ENCODE data around the gene ANLN. TPM values are rescaled to one million over a fixed set of nuclear protein-coding genes. Genes with fewer than 3 reads are reported as not detected.
A peak's percentile ranks its signal among the peaks of the same experiment; 100 is the strongest.

Gene ANLN
- total and polyA plus RNA-seq, 2 donors (not counting 3 experiments of a cell fraction or from before 2014, with no cell fraction given): 28.5 to 119 TPM

- Histone ChIP-seq H3K4me3 (replicated peaks in 1 of 3; ENCODE audit: insufficient read depth in 1 of 3, low read depth in 1 of 3, low read length in 3 of 3) (no peak overlapping the region), H3K27me3 (ENCODE audit: control insufficient read depth in 2 of 2, insufficient read depth in 2 of 2, low read length in 2 of 2) (no peaks in the 10 kb centered on the region), H3K9me3 (replicated peaks; ENCODE audit: control insufficient read depth, insufficient read depth, low read length) (no peaks in the 10 kb centered on the region), H3K9ac (replicated peaks; ENCODE audit: extremely low read depth, insufficient read depth, low read length) (no peak overlapping the region), H3K27ac (ENCODE audit: insufficient read depth, low read depth, low read length) (no peak overlapping the region), H3K79me2 (ENCODE audit: control insufficient read depth, insufficient read depth, low read length) (no peaks in the 10 kb centered on the region), H3K4me2 (ENCODE audit: insufficient read depth, low read length) (no peak overlapping the region), H2AFZ (ENCODE audit: low read depth, low read length) (no peak overlapping the region), H3K4me1 (ENCODE audit: control insufficient read depth, extremely low read depth, insufficient read depth, low read length) (no peaks in the 10 kb centered on the region), H3K9me1 (replicated peaks; ENCODE audit: control insufficient read depth, extremely low read depth, insufficient read depth, low read length) (no peaks in the 10 kb centered on the region), H4K20me1 (replicated peaks; ENCODE audit: control insufficient read depth, extremely low read depth, insufficient read depth, low read length) (no peaks in the 10 kb centered on the region), H3K36me3 (ENCODE audit: control insufficient read depth in 2 of 2, extremely low read depth in 1 of 2, insufficient read depth in 2 of 2, low read length in 2 of 2) (peaks cover 0 to 33% of the 10 kb centered on the region in 2 experiments)
- CTCF ChIA-PET: interaction anchor here (1.0 to 1.6 kb wide), 3 partner anchors 8 to 222 kb away, joined by 3 to 7 read pairs (median 4); no protein-coding TSS in a partner anchor
- intact Hi-C loops (cut with micrococcal nuclease) (no loop called here), dilution Hi-C loops (cut with MboI; ENCODE audit: extremely low pct_ligation_motif_present, low sequenced_read_pairs) (no loop called here)
- FAIRE-seq (no peak), DNase-seq (ENCODE audit: low read depth, low spot score) (peak; percentile 37)
- no TSS peak for BruUV-seq (replicated peaks)
- TF ChIP-seq EZH2 (IDR thresholded peaks at IDR 0.05; ENCODE audit: borderline replicate concordance, low read depth, low read length, severe bottlenecking): no peak
- TF ChIP-seq POLR2A (IDR thresholded peaks at IDR 0.05; ENCODE audit: low read depth, low read length): no peak
- TF ChIP-seq MYC (IDR thresholded peaks at IDR 0.05; ENCODE audit: low read depth, low read length): no peak
- no peak for TF ChIP-seq FOS (IDR thresholded peaks at IDR 0.05; ENCODE audit: borderline replicate concordance, insufficient read depth, low read length)
- TF ChIP-seq MAX (IDR thresholded peaks at IDR 0.05; ENCODE audit: insufficient read depth, insufficient read length): no peak
- POLR2A ChIA-PET: no interaction called here
These were observed 59.2 kb downstream of the ANLN start for GRCh38 chr7:36448781-36449379.

- Histone ChIP-seq H3K79me2 (ENCODE audit: control insufficient read depth, insufficient read depth, low read length) (no peaks in the 10 kb centered on the region), H3K27me3 (ENCODE audit: control insufficient read depth in 2 of 2, insufficient read depth in 2 of 2, low read length in 2 of 2) (no peaks in the 10 kb centered on the region), H3K4me3 (replicated peaks in 1 of 3; ENCODE audit: insufficient read depth in 1 of 3, low read depth in 1 of 3, low read length in 3 of 3) (no peak overlapping the region), H4K20me1 (replicated peaks; ENCODE audit: control insufficient read depth, extremely low read depth, insufficient read depth, low read length) (no peaks in the 10 kb centered on the region), H3K9me1 (replicated peaks; ENCODE audit: control insufficient read depth, extremely low read depth, insufficient read depth, low read length) (no peaks in the 10 kb centered on the region), H3K27ac (ENCODE audit: insufficient read depth, low read depth, low read length) (no peak overlapping the region), H3K4me2 (ENCODE audit: insufficient read depth, low read length) (no peak overlapping the region), H3K36me3 (ENCODE audit: control insufficient read depth in 2 of 2, extremely low read depth in 1 of 2, insufficient read depth in 2 of 2, low read length in 2 of 2) (peaks cover 0 to 33% of the 10 kb centered on the region in 2 experiments), H3K9me3 (replicated peaks; ENCODE audit: control insufficient read depth, insufficient read depth, low read length) (no peaks in the 10 kb centered on the region), H3K4me1 (ENCODE audit: control insufficient read depth, extremely low read depth, insufficient read depth, low read length) (no peaks in the 10 kb centered on the region), H2AFZ (ENCODE audit: low read depth, low read length) (no peak overlapping the region), H3K9ac (replicated peaks; ENCODE audit: extremely low read depth, insufficient read depth, low read length) (no peak overlapping the region)
- BruUV-seq (replicated peaks): no TSS peak
- POLR2A ChIA-PET: no interaction called here
- FAIRE-seq: no peak
- no peak for DNase-seq (ENCODE audit: low read depth, low spot score)
- CTCF ChIA-PET: interaction anchor here (1.0 to 1.6 kb wide), 3 partner anchors 8 to 221 kb away, joined by 3 to 7 read pairs (median 4); no protein-coding TSS in a partner anchor
- TF ChIP-seq FOS (IDR thresholded peaks at IDR 0.05; ENCODE audit: borderline replicate concordance, insufficient read depth, low read length): no peak
- TF ChIP-seq POLR2A (IDR thresholded peaks at IDR 0.05; ENCODE audit: low read depth, low read length): no peak
- no peak for TF ChIP-seq EZH2 (IDR thresholded peaks at IDR 0.05; ENCODE audit: borderline replicate concordance, low read depth, low read length, severe bottlenecking)
- no peak for TF ChIP-seq GATA2 (IDR thresholded peaks at IDR 0.05; ENCODE audit: insufficient read depth, insufficient read length, low read depth, low read length)
- TF ChIP-seq MAX (IDR thresholded peaks at IDR 0.05; ENCODE audit: insufficient read depth, insufficient read length): no peak
- no peak for TF ChIP-seq MYC (IDR thresholded peaks at IDR 0.05; ENCODE audit: low read depth, low read length)
- TF ChIP-seq, protein P1, sequence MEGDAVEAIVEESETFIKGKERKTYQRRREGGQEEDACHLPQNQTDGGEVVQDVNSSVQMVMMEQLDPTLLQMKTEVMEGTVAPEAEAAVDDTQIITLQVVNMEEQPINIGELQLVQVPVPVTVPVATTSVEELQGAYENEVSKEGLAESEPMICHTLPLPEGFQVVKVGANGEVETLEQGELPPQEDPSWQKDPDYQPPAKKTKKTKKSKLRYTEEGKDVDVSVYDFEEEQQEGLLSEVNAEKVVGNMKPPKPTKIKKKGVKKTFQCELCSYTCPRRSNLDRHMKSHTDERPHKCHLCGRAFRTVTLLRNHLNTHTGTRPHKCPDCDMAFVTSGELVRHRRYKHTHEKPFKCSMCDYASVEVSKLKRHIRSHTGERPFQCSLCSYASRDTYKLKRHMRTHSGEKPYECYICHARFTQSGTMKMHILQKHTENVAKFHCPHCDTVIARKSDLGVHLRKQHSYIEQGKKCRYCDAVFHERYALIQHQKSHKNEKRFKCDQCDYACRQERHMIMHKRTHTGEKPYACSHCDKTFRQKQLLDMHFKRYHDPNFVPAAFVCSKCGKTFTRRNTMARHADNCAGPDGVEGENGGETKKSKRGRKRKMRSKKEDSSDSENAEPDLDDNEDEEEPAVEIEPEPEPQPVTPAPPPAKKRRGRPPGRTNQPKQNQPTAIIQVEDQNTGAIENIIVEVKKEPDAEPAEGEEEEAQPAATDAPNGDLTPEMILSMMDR (IDR thresholded peaks at IDR 0.05; ENCODE audit: extremely low read depth in 1 of 2, insufficient read depth in 1 of 2, low read depth in 1 of 2, low read length in 2 of 2): no peak
- dilution Hi-C loops (cut with MboI; ENCODE audit: extremely low pct_ligation_motif_present, low sequenced_read_pairs) (no loop called here), intact Hi-C loops (cut with micrococcal nuclease) (no loop called here)
These were observed 60.0 kb downstream of the ANLN start for GRCh38 chr7:36449685-36450084.

Measured in endothelial cell of umbilical vein (primary cell).